ENCODE results near the gene PLA2R1. TPM values are rescaled to one million over a fixed set of nuclear protein-coding genes. Genes with fewer than 3 reads are reported as not detected.

Gene PLA2R1
- total and polyA plus RNA-seq, 7 donors: 0.17 to 0.97 (median 0.26) TPM

DNA sequence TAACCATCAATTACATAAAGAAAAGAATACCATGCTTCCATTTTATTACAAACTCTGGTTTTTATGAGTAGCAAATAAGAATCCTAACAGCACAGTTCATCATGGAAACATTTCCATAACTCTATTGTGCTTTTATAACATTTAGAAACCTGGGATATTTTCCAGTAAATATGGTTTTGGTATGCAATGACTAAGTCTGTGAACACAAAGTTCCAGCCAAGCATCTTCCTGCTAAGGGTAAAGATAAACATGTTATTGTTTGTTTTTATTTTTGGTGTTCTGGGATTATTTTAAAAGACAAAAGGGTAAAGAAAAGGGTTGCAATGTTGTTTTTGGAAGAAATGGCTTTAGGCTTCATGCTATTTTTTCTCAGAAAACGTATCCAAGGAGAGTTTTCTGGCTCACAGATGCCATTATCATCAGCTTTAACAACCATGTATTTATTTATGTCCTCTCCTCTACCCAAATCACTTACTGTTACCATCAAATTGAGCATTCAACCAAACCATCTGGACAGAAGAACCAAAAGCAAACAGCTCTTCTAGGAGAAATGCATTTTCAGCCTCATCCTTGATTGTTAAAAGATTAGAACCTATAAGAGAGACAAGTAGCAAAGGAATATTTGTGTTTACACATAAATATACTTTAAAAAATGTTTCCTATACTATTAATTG lies 116.0 kb downstream of the PLA2R1 start:
- Histone ChIP-seq H3K27ac (no peak overlapping the region), H3K36me3 (ENCODE audit: insufficient read depth in 1 of 2, low read depth in 1 of 2) (no peaks in the 10 kb centered on the region), H3K4me1 (no peaks in the 10 kb centered on the region), H3K27me3 (ENCODE audit: insufficient read depth in 3 of 3, low read length in 2 of 3) (no peaks in the 10 kb centered on the region), H3K4me3 (no peak overlapping the region), H3K9me3 (no peaks in the 10 kb centered on the region)
- intact Hi-C loops (cut with DNase I): no loop called here
- no peak for ATAC-seq
- TF ChIP-seq, protein P1, sequence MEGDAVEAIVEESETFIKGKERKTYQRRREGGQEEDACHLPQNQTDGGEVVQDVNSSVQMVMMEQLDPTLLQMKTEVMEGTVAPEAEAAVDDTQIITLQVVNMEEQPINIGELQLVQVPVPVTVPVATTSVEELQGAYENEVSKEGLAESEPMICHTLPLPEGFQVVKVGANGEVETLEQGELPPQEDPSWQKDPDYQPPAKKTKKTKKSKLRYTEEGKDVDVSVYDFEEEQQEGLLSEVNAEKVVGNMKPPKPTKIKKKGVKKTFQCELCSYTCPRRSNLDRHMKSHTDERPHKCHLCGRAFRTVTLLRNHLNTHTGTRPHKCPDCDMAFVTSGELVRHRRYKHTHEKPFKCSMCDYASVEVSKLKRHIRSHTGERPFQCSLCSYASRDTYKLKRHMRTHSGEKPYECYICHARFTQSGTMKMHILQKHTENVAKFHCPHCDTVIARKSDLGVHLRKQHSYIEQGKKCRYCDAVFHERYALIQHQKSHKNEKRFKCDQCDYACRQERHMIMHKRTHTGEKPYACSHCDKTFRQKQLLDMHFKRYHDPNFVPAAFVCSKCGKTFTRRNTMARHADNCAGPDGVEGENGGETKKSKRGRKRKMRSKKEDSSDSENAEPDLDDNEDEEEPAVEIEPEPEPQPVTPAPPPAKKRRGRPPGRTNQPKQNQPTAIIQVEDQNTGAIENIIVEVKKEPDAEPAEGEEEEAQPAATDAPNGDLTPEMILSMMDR (IDR thresholded peaks at IDR 0.05): no peak
- 23 to 31% (median 27%) methylated on average over 1 of the region's 1 CpG for WGBS, 3 donors
- no peak for DNase-seq

DNA sequence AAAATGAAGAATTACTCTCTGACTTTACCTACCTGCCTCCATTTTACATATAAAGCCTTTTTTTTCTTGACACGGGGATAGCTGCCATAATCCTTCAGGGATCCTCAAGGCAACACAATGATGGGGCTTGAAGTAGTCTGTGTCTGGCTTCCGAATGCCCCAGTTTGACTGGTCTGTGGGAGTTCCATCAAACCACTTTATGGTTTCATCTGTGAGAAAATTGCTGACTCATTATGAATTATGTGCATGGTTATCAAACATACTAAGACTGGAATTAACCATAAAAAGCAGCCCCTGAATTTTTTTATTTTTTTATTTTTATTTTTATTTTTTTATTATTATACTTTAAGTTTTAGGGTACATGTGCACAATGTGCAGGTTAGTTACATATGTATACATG lies 117.5 kb downstream of the PLA2R1 start:
- intact Hi-C loops (cut with DNase I): no loop called here
- DNase-seq (no peak), ATAC-seq (no peak)
- TF ChIP-seq, protein P1 (IDR thresholded peaks at IDR 0.05): no peak
- Histone ChIP-seq H3K4me1 (no peaks in the 10 kb centered on the region), H3K27ac (no peak overlapping the region), H3K36me3 (ENCODE audit: insufficient read depth in 1 of 2, low read depth in 1 of 2) (no peaks in the 10 kb centered on the region), H3K4me3 (no peak overlapping the region), H3K27me3 (ENCODE audit: insufficient read depth in 3 of 3, low read length in 2 of 3) (no peaks in the 10 kb centered on the region), H3K9me3 (no peaks in the 10 kb centered on the region)
- WGBS, 3 donors: 90 to 96% (median 95%) methylated on average over 2 of the region's 2 CpGs

DNA sequence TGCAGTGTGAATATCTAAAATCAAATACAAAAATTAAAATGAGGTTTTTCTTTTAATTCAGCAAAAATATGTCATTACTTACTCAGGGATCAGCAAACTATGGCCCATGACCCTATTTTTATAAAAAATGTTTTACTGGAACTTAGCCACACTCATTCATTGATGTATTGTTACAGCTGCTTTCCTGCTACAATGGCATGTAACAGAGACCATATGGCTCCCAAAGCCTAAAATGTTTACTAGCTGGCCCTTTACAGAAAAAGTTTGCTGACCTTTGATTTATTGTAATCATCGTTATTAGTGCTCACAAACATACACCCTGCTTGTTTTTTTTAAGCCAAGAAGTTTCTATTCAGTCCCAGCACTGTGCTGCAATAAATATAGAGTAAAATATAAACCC lies 120.3 kb downstream of the PLA2R1 start:
- no peak overlapping the region for H3K4me3 ChIP-seq
- intact Hi-C loops (cut with DNase I): no loop called here
- DNase-seq: no peak
- no peaks in the 10 kb centered on the region for H3K27me3 ChIP-seq (ENCODE audit: insufficient read depth in 3 of 3, low read length in 2 of 3)
- no peak for ATAC-seq
- H3K27ac ChIP-seq: no peak overlapping the region
- no peaks in the 10 kb centered on the region for H3K4me1 ChIP-seq
- TF ChIP-seq, protein P1 (IDR thresholded peaks at IDR 0.05): no peak
- H3K36me3 ChIP-seq (ENCODE audit: insufficient read depth in 1 of 2, low read depth in 1 of 2): no peaks in the 10 kb centered on the region
- WGBS, 3 donors: 27 to 40% (median 35%) methylated on average over 1 of the region's 1 CpG
- no peaks in the 10 kb centered on the region for H3K9me3 ChIP-seq

DNA sequence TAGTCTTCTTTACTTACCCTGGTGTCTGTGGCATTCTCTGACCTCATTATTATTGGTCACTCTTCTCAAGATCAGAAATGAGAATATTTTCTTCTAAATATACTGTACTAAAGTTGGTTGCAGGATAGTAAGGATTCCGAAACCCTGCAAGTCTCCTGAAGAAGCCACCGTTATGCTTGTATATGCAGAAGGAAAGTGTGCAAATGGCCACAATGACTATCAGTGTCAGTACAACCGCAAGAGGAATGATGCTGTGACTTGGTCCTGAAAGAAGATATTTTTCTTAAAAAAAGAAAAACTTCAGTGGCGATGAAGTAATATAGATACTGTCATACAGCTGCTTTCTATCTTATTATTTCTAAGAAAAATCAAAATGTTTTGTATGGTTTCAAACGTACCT lies 120.7 kb downstream of the PLA2R1 start:
- intact Hi-C loops (cut with DNase I): no loop called here

More for the DNA sequence above, 120.7 kb downstream of the PLA2R1 start:
- WGBS, 3 donors: 67 to 77% (median 72%) methylated on average over 5 of the region's 5 CpGs
- H3K9me3 ChIP-seq: no peaks in the 10 kb centered on the region
- TF ChIP-seq, protein P1 (IDR thresholded peaks at IDR 0.05): no peak
- H3K27ac ChIP-seq: no peak overlapping the region
- ATAC-seq: no peak
- no peak overlapping the region for H3K4me3 ChIP-seq
- no peaks in the 10 kb centered on the region for H3K36me3 ChIP-seq (ENCODE audit: insufficient read depth in 1 of 2, low read depth in 1 of 2)
- H3K27me3 ChIP-seq (ENCODE audit: insufficient read depth in 3 of 3, low read length in 2 of 3): no peaks in the 10 kb centered on the region
- no peak for DNase-seq
- no peaks in the 10 kb centered on the region for H3K4me1 ChIP-seq
